ENCODE measurements around the gene CERS6.

DNA sequence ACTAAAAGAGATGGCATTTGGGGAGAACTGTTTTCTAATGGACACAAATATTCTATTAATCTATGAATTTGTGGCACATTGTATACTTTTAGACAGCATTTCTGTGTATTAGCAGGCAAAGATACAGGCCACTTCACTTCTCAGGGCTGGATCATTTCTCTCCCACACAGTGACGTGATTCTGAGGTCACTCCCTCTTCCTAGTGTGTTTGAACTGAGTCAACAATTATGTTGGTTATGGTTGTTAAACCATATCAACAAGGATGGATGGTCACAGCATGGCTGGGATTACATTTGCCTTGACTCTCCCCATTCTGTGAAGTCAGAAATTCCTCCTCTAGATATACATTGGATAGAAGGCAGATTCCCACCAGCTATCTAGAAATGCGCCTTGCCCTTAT, 358.0 kb downstream of the CERS6 start:
- TF ChIP-seq, protein P1, sequence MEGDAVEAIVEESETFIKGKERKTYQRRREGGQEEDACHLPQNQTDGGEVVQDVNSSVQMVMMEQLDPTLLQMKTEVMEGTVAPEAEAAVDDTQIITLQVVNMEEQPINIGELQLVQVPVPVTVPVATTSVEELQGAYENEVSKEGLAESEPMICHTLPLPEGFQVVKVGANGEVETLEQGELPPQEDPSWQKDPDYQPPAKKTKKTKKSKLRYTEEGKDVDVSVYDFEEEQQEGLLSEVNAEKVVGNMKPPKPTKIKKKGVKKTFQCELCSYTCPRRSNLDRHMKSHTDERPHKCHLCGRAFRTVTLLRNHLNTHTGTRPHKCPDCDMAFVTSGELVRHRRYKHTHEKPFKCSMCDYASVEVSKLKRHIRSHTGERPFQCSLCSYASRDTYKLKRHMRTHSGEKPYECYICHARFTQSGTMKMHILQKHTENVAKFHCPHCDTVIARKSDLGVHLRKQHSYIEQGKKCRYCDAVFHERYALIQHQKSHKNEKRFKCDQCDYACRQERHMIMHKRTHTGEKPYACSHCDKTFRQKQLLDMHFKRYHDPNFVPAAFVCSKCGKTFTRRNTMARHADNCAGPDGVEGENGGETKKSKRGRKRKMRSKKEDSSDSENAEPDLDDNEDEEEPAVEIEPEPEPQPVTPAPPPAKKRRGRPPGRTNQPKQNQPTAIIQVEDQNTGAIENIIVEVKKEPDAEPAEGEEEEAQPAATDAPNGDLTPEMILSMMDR (IDR thresholded peaks at IDR 0.05), result no peak
- TF ChIP-seq, protein P2, sequence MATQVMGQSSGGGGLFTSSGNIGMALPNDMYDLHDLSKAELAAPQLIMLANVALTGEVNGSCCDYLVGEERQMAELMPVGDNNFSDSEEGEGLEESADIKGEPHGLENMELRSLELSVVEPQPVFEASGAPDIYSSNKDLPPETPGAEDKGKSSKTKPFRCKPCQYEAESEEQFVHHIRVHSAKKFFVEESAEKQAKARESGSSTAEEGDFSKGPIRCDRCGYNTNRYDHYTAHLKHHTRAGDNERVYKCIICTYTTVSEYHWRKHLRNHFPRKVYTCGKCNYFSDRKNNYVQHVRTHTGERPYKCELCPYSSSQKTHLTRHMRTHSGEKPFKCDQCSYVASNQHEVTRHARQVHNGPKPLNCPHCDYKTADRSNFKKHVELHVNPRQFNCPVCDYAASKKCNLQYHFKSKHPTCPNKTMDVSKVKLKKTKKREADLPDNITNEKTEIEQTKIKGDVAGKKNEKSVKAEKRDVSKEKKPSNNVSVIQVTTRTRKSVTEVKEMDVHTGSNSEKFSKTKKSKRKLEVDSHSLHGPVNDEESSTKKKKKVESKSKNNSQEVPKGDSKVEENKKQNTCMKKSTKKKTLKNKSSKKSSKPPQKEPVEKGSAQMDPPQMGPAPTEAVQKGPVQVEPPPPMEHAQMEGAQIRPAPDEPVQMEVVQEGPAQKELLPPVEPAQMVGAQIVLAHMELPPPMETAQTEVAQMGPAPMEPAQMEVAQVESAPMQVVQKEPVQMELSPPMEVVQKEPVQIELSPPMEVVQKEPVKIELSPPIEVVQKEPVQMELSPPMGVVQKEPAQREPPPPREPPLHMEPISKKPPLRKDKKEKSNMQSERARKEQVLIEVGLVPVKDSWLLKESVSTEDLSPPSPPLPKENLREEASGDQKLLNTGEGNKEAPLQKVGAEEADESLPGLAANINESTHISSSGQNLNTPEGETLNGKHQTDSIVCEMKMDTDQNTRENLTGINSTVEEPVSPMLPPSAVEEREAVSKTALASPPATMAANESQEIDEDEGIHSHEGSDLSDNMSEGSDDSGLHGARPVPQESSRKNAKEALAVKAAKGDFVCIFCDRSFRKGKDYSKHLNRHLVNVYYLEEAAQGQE (IDR thresholded peaks at IDR 0.05; ENCODE audit: insufficient read depth in 1 of 2, low read depth in 2 of 2, low read length in 1 of 2), result no peak
- TF ChIP-seq SIN3A (IDR thresholded peaks at IDR 0.05; ENCODE audit: borderline replicate concordance, insufficient read depth, low read depth, low read length), result no peak
- TF ChIP-seq POLR2AphosphoS5 (IDR thresholded peaks at IDR 0.05; ENCODE audit: low read depth, low read length), result no peak
- no peak for TF ChIP-seq TCF7L2 (IDR thresholded peaks at IDR 0.05; ENCODE audit: low read depth, low read length)
